NCI-H2029 (cell line): ENCODE data around the gene PCBP3.

ENCODE experiments used
- DNase-seq: peaks from one replicate; lab custom pipeline; 2025; lab: John Stamatoyannopoulos, UW

Gene PCBP3

GRCh38 chr21:45724994-45725843, 81.7 kb downstream of the PCBP3 start:
- no peak for DNase-seq

GRCh38 chr21:45725844-45726200, 82.3 kb downstream of the PCBP3 start:
- no peak for DNase-seq

- DNase-seq, result no peak
These were observed 82.9 kb downstream of the PCBP3 start for GRCh38 chr21:45726438-45726837.

GRCh38 chr21:45727390-45727789, 83.9 kb downstream of the PCBP3 start:
- no peak for DNase-seq

- DNase-seq, result no peak
These were observed 91.9 kb downstream of the PCBP3 start for GRCh38 chr21:45735259-45736000.

GRCh38 chr21:45736042-45736689, 92.6 kb downstream of the PCBP3 start:
- DNase-seq, result no peak

- DNase-seq, result no peak
These were observed 93.4 kb downstream of the PCBP3 start for GRCh38 chr21:45736690-45737484.

- DNase-seq, result no peak
These were observed 94.1 kb downstream of the PCBP3 start for GRCh38 chr21:45737485-45738166.

GRCh38 chr21:45739218-45740087, 95.9 kb downstream of the PCBP3 start:
- no peak for DNase-seq

GRCh38 chr21:45740088-45740440, 96.5 kb downstream of the PCBP3 start:
- no peak for DNase-seq

- DNase-seq, result no peak
These were observed 97.2 kb downstream of the PCBP3 start for GRCh38 chr21:45740491-45741357.

GRCh38 chr21:45741691-45742090, 98.2 kb downstream of the PCBP3 start:
- DNase-seq, result no peak

- DNase-seq, result no peak
These were observed 98.7 kb downstream of the PCBP3 start for GRCh38 chr21:45742247-45742646.

GRCh38 chr21:45745256-45745655, 101.7 kb downstream of the PCBP3 start:
- DNase-seq, result no peak

- DNase-seq, result no peak
These were observed 103.8 kb downstream of the PCBP3 start for GRCh38 chr21:45747233-45747766.

- DNase-seq, result no peak
These were observed 104.4 kb downstream of the PCBP3 start for GRCh38 chr21:45747802-45748445.

GRCh38 chr21:45748593-45748992, 105.1 kb downstream of the PCBP3 start:
- DNase-seq, result no peak

- no peak for DNase-seq
These were observed 106.4 kb downstream of the PCBP3 start for GRCh38 chr21:45749974-45750373.

- DNase-seq, result no peak
These were observed 107.4 kb downstream of the PCBP3 start for GRCh38 chr21:45750936-45751335.
